Measurements from ENCODE around the gene ZNF653. TPM values are rescaled to one million over a fixed set of nuclear protein-coding genes. Genes with fewer than 3 reads are reported as not detected.
"Not testable (repeated sequence)": the region's sequence is repeated elsewhere in the genome, so short reads cannot be mapped to it uniquely, and the experiment has no call there.

Gene ZNF653
- total RNA-seq, 1 experiment from 2014 or later, result 14.2 TPM

GRCh38 chr19:11456659-11457058 is 49.0 kb downstream of the ZNF653 start:
- H3K27me3 ChIP-seq (ENCODE audit: low read length), result no peaks in the 10 kb centered on the region
- H3K27ac ChIP-seq (ENCODE audit: low read length), result no peak overlapping the region
- no peaks in the 10 kb centered on the region for H4K20me1 ChIP-seq (ENCODE audit: low read length)
- H3K9me3 ChIP-seq (ENCODE audit: low read length), result no peaks in the 10 kb centered on the region
- H3K36me3 ChIP-seq (ENCODE audit: low read depth, low read length), result no peaks in the 10 kb centered on the region
- ChIA-PET CTCF (interaction anchor here (0.6 kb wide), 1 partner anchor 118 kb away, joined by 4 read pairs; no protein-coding TSS in a partner anchor), POLR2A (ENCODE audit: unreplicated experiment) (no interaction called here)
- H3K9me2 ChIP-seq (replicated peaks; ENCODE audit: low read length), result no peaks in the 10 kb centered on the region
- no peak overlapping the region for H3K9ac ChIP-seq (ENCODE audit: low read length)
- no peak for DNase-seq
- H3K4me1 ChIP-seq (ENCODE audit: insufficient read depth, low read length), result no peaks in the 10 kb centered on the region
- H2AFZ ChIP-seq (ENCODE audit: low read length), result no peak overlapping the region
- no peak overlapping the region for H3K4me3 ChIP-seq (ENCODE audit: low read length)
- no peak for ATAC-seq
- H3F3A ChIP-seq (ENCODE audit: low read length, unreplicated experiment), result no peaks in the 10 kb centered on the region
- intact Hi-C loops (cut with micrococcal nuclease), result no loop called here
- H3K79me2 ChIP-seq (ENCODE audit: low read length), result no peaks in the 10 kb centered on the region
- BruUV-seq (replicated peaks), result no TSS peak
- H3K4me2 ChIP-seq (ENCODE audit: low read length), result no peak overlapping the region
- TF ChIP-seq, protein P1, sequence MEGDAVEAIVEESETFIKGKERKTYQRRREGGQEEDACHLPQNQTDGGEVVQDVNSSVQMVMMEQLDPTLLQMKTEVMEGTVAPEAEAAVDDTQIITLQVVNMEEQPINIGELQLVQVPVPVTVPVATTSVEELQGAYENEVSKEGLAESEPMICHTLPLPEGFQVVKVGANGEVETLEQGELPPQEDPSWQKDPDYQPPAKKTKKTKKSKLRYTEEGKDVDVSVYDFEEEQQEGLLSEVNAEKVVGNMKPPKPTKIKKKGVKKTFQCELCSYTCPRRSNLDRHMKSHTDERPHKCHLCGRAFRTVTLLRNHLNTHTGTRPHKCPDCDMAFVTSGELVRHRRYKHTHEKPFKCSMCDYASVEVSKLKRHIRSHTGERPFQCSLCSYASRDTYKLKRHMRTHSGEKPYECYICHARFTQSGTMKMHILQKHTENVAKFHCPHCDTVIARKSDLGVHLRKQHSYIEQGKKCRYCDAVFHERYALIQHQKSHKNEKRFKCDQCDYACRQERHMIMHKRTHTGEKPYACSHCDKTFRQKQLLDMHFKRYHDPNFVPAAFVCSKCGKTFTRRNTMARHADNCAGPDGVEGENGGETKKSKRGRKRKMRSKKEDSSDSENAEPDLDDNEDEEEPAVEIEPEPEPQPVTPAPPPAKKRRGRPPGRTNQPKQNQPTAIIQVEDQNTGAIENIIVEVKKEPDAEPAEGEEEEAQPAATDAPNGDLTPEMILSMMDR (conservative IDR thresholded peaks at IDR 0.05; ENCODE audit: low read depth, low read length), result no peak
- TF ChIP-seq EZH2 (IDR thresholded peaks at IDR 0.05; ENCODE audit: low read length, unreplicated experiment), result no peak
- no peak for TF ChIP-seq EZH2phosphoT487 (IDR thresholded peaks at IDR 0.05; ENCODE audit: borderline replicate concordance, low read length)

- H3K27ac ChIP-seq (ENCODE audit: low read length); POLR2A ChIA-PET (ENCODE audit: unreplicated experiment); intact Hi-C loops (cut with micrococcal nuclease); H3K27me3 ChIP-seq (ENCODE audit: low read length); H3K4me1 ChIP-seq (ENCODE audit: insufficient read depth, low read length); H3K79me2 ChIP-seq (ENCODE audit: low read length); H3K9ac ChIP-seq (ENCODE audit: low read length); H3K9me2 ChIP-seq (replicated peaks; ENCODE audit: low read length); H3K4me3 ChIP-seq (ENCODE audit: low read length); H3K36me3 ChIP-seq (ENCODE audit: low read depth, low read length); H3K4me2 ChIP-seq (ENCODE audit: low read length); H3F3A ChIP-seq (ENCODE audit: low read length, unreplicated experiment); DNase-seq; H2AFZ ChIP-seq (ENCODE audit: low read length); H4K20me1 ChIP-seq (ENCODE audit: low read length); BruUV-seq (replicated peaks); ATAC-seq; H3K9me3 ChIP-seq (ENCODE audit: low read length): not testable (repeated sequence)
- CTCF ChIA-PET, result interaction anchor here (0.7 kb wide), 1 partner anchor 42 kb away, joined by 3 read pairs; no protein-coding TSS in a partner anchor
These were observed 50.4 kb downstream of the ZNF653 start for GRCh38 chr19:11455233-11455554.

DNA sequence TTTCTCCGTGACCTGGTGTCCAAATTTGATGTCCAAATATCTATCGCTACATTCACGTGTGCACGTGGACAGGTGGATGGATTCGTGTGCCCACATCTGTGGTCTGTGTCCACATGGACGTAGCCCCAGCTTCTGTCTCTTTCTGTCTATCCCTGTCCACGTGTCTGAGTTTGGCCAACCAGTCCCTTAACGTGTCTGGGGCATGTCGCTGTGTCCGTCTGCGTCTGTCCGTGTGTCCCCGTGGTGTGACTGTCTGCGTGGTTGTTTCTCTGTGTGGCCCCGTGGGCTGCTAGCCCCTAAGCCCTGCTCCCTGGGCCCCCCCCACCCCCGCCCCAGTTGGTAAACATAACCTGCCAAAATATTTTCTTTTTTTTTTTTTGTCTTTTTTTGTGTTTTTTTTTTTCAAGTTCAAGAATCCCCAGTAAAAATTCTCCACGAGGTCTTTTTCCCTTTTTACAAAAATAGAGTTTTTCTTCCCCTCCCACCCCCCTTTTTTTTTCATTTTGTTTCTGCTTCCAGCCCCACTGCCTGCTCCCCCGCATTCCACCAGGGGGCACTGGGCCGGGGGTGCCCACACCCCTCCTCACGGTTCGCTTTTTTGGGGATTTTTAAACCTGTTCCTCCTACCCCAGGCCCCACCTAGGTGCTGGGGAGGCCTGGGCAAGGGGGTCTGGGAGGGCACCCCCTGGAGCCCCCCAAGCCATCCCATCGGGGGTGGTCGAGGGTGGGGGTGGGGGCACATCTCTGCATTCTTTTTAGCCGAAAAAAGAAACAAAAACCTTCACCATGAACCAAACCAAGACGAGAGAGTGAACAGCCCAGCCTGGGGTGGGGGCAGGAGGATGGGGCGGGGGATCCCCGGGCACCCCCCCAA is 51.9 kb downstream of the ZNF653 start:
- intact Hi-C loops (cut with micrococcal nuclease), result no loop called here
- Histone ChIP-seq H4K20me1 (ENCODE audit: low read length) (no peaks in the 10 kb centered on the region), H3K9me3 (ENCODE audit: low read length) (no peaks in the 10 kb centered on the region), H3K4me3 (ENCODE audit: low read length) (no peak overlapping the region), H3K4me1 (ENCODE audit: insufficient read depth, low read length) (no peaks in the 10 kb centered on the region), H3K27ac (ENCODE audit: low read length) (no peak overlapping the region), H3K79me2 (ENCODE audit: low read length) (no peaks in the 10 kb centered on the region), H3F3A (ENCODE audit: low read length, unreplicated experiment) (no peaks in the 10 kb centered on the region), H3K9me2 (replicated peaks; ENCODE audit: low read length) (no peaks in the 10 kb centered on the region), H3K4me2 (ENCODE audit: low read length) (no peak overlapping the region), H3K27me3 (ENCODE audit: low read length) (no peaks in the 10 kb centered on the region), H2AFZ (ENCODE audit: low read length) (no peak overlapping the region), H3K9ac (ENCODE audit: low read length) (no peak overlapping the region), H3K36me3 (ENCODE audit: low read depth, low read length) (peaks cover 9% of the 10 kb centered on the region; the same call in 1 of the 2 replicates)
- BruUV-seq (replicated peaks), result no TSS peak
- DNase-seq (no peak), ATAC-seq (no peak)
- TF ChIP-seq EZH2phosphoT487 (IDR thresholded peaks at IDR 0.05; ENCODE audit: borderline replicate concordance, low read length), result no peak
- TF ChIP-seq, protein P1 (conservative IDR thresholded peaks at IDR 0.05; ENCODE audit: low read depth, low read length), result peak; percentile 62; the same call in 1 of the 2 replicates
- CTCF ChIA-PET, result no interaction called here
- POLR2A ChIA-PET (ENCODE audit: unreplicated experiment), result no interaction called here
